GM21825 (cell line): ENCODE measurements around the gene RFX1.
"Not testable (repeated sequence)": the region's sequence is repeated elsewhere in the genome, so short reads cannot be mapped to it uniquely, and the experiment has no call there.

Experiments
- ATAC-seq: cut with Tn5 transposase; IDR thresholded peaks from one replicate; pipeline ENCODE4 v1.9.1; 2021; ENCODE audit warnings: mild to moderate bottlenecking, moderate library complexity; ENCODE audit not compliant: unreplicated experiment

The RFX1 gene

DNA sequence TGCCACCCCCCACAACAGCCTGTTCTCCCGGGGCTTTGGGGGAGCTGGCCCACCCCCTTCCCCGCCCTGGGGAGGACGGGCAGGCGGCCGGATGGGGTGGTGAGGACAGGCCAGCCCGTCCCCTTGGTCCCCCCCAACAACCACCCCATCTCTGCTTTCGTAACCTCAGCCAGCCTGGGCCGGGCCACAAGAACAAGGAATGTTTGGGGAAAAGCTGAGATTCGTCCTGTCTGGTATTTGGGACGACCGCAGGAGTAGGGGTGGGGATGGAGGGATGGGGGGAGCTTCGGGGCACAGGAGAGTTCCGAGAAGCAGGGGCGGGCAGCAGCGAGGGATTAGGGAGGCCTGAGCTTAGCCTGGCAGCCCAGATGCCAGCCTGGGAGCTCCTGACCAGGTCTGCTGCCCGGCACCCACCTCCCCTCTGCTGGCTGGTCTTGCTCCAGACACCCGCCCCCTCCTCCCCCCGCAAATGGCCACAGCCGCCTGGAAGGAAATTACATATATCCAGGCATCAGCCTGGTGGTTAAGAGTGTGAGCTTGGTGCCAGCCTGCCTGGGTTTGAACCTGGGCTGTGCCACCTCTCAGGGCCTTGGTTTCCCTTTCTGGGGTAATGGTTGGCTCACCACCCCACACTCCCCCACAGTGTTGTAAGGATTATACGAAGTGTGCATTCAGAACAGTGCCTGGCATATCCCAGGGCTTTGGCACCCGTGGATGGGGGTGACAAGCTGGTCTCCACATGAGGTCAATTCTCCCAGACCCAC is 67.6 kb downstream of the RFX1 start, which contains the start of gene PODNL1:
Gene PODNL1 (minus strand): TSS at position 117 of the 764 bp plus-strand sequence. CDS start 236 bp downstream, outside the sequence.
- no peak for ATAC-seq

DNA sequence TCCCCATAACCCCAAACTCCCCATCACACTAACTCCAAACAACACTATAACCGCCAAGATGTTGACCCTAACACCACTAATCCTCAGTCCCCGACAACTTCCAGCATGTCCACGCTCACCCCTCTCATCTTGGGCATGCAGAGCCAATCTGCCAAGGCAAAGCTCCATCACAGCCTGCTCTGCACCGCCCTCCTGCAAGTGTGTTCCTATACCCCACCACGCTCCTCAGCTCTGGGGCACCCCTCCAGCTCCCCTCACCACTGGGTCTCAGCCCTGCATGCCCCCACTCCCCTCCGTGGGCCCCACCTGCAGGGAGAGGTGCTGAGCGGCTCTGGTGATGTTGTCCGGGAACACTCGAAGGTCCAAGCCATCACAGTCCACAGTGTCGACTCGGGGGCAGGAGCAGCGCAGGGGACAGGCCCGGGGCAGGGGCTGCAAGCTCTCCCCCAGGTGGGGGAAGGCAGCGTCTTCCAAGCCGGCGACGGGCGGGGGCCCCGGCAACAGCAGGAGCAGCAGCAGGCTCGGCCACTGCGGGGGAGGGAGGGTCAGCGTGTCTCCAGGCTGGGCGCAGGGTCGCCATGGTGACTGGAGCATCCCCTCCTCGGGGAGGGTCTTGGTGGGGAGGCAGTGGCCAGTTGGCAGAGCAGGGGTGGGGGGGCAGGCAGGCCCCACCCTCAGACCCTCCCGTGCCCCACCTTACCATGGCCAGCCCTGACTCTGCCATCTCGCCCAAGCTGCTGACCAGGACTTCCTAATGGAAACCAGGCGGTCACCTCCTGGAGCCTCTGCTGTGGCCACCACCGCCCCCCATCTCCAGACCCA is 68.4 kb downstream of the RFX1 start:
- no peak for ATAC-seq

DNA sequence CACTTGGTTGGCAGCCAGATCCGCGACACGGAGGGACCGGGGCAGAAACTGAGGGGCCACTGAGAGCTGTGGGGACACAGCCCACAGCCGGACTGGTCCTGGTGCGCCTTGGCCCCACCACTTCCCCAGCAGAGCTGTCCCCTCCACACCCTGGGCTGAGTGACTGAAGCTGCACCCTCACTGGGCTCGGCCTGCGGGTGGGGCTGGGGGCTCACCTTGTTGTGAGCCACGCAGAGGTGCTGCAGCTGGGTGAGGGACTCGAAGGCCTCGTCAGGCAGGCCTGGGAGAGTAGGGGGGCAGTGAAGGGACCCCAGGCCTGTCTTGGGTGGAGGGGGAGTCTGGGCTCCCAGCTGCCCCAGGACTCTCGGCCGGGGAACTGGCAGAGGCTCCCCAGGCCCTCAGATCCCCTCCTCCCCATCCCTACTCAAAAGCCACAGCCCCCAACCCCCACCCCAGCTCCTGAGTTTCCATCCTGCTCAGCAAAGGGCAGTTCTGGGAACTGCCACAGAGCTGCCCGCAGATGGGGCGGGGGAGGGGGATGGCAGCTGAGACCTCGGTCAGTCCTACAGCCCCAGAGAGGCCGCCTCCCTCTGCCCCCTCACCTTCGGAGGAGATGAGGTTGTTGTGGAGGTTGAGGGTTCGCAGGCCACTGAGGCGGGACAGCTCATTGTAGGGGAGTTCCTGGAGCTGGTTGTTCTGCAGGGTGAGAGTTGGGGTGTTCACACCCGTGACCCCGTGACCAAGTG is 70.2 kb downstream of the RFX1 start:
- ATAC-seq, result no peak

DNA sequence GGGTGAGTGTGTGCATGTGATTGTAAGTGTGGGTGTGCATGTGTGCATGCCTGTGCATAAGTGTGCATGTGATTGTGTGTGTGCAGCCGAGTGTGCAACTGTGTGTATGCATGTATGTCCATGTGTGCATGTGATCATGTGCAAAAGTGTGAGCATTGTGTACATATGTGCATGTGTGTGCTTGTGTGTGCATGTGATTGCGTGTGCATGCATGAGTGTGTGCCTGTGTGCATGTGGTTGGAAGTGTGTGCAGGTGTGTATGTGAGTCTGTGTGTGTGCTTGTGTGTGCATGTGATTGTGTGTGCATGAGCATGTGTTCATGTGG is 71.4 kb downstream of the RFX1 start:
- no peak for ATAC-seq

DNA sequence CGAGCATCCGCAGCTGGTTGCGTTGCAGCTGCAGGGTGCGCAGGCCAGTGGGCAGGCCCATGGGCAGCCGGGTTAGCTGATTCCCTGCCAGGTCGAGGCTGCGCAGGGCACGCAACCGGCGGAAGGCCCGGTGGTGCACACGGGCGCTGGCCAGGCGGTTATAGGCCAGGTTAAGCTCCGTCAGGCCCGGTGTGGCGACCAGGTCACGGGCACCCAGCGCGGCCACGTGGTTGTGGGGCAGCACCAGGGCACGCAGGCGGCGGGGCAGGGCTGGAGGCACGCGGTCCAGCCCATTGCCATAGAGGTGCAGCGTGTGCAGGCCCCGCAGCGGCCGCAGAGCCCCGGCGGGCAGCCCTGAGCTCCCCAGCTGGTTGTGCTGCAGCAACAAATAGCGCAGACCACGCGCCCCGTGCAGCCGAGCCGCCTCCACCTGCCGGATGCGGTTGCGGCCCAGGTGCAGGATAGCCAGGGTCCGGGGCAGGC is 73.2 kb downstream of the RFX1 start:
- ATAC-seq, result no peak

DNA sequence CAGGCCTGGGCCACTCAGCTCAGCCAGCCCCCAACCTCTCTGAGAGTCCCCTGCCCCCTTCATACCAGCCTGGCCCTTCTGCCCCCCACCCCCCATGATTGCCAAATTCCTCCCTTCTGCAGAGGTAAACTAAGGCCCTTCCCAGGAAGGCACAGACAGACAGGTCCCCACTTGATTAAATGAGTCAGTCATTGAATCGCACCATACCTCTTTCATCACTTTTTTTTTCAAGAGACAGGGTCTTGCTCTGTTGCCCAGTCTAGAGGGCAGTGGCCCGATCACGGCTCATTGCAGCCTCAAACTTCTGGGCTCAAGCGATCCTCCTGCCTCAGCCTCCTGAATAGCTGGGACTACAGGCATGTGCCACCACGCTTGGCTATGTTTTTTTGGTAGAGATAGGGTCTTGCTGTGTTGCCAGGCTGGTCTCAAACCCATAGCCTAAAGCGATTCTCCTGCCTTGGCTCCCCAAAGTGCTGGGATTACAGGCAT is 73.9 kb downstream of the RFX1 start:
- ATAC-seq, result no peak

DNA sequence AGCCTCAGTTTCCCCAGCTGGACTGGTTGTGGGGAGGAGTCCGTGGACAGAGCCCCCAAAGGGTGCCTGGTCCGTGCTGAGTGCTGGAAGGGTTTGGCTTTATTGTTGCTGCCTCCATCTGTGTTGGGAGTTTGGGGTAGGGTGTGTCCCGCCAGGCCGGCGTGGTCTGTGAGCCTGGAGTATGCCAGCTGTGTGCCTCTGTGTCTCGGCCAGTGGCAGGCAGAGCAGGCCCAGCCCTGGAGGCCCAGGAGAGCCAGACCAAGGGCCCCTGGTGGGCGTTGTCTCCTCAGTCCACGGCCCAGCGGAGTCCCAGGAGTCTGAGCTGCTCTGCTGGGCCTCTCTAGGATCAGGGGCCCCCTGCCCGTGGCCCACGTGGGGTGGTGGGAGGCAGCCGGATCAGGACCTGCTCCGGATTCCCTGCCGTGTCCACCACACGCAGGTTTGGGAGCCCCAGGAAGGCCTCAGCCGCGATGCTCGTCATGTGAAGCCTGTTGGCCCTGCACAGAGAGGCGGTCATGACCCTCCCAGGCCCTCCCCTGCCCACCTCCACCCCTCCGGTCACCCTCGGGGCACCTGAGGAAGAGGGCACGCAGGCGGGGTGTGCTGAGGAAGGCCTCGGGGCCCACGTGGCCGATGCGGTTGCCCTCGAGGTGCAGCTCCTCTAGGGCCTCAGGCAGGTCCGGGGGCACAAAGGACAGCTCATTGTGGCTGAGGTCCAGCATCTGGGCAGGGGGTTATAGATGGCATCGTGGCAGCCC is 74.5 kb downstream of the RFX1 start:
- no peak for ATAC-seq

DNA sequence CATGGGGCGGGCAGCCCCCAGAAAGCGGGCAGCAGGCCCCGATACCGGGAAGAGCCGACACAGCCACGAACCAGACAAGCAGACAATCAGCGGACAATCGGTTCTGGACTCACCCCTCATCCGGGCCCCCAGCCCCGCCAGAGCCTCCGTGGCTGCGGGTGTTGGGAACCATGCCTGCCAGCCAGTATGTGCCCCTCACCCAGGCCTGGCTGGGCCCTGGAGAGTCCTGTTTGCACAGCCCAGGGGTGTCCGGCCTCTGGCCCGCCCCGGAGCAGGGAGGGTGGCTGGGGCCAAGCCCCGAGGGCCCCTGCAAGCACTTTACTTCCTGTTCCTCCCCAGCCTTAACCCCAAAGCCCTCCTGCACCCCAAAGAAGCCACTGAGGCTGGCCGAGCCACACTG is 75.7 kb downstream of the RFX1 start:
- no peak for ATAC-seq

DNA sequence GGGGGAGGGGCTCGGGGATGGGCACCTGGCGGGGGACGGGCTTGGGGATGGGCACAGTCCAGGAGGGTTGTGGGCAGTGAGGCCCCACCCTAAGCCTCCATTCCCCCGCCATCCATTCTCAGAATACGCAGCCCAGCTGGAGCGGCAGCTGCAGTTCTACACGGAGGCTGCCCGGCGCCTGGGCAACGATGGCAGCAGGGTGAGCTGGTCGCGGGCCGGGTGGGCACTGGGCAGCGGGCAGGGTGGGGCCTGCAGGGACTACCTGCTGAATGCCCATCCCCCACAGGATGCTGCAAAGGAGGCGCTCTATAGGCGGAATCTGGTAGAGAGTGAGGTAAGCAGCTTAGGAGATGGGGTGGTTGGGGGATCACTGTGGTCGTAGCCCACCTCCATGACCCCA is 76.2 kb downstream of the RFX1 start:
- ATAC-seq, result no peak

DNA sequence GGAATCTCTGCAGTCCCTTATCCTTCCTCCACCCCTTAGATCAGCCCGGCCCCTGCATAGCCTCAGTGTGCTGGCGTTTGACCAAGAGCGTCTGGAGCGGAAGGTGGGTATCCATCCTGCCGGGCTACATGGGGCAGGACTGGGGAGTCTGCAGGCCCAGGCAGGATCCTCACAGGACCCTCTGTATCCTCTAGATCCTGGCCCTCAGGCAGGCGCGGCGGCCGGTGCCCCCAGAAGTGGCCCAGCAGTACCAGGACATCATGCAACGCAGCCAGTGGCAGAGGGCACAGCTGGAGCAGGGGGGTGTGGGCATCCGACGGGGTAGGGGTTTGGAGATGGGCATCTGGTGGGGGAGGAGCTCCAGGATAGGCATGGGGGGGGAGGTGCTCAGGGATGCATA is 76.8 kb downstream of the RFX1 start:
- no peak for ATAC-seq

DNA sequence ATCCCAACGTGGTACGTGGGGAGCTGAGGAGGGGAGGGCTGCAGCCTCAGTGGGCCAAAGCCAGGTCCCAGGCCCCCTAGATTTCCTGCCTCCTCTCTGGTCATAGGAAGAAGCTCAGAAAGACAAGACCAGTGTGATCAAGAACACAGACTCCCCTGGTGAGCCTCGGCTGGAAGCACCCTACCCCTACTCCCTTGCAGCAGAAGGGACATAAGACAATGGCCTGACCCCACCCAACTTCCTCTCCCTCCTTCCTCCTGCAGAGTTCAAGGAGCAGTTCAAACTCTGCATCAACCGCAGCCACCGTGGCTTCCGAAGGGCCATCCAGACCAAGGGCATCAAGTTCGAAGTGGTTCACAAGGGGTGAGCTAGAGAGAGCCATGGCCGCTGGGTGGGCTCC is 79.4 kb downstream of the RFX1 start:
- no peak for ATAC-seq

DNA sequence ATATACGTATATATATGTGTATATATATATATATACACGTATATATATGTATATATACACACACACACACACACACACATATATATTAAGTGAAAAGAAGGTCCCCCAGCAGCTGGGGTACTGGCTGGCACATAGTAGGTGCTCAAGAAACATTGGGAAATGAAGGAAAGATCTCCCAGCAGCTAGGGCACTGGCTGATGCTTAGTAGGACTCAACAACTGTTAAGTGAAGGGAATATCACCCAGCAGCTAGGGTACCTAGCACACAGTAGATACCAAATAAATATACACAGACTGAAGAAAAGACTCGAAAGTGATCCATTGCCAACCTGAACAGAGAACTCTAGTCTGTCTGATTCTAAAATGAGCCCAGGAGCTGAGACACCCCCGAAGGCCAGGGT is 80.1 kb downstream of the RFX1 start:
- no peak for ATAC-seq

DNA sequence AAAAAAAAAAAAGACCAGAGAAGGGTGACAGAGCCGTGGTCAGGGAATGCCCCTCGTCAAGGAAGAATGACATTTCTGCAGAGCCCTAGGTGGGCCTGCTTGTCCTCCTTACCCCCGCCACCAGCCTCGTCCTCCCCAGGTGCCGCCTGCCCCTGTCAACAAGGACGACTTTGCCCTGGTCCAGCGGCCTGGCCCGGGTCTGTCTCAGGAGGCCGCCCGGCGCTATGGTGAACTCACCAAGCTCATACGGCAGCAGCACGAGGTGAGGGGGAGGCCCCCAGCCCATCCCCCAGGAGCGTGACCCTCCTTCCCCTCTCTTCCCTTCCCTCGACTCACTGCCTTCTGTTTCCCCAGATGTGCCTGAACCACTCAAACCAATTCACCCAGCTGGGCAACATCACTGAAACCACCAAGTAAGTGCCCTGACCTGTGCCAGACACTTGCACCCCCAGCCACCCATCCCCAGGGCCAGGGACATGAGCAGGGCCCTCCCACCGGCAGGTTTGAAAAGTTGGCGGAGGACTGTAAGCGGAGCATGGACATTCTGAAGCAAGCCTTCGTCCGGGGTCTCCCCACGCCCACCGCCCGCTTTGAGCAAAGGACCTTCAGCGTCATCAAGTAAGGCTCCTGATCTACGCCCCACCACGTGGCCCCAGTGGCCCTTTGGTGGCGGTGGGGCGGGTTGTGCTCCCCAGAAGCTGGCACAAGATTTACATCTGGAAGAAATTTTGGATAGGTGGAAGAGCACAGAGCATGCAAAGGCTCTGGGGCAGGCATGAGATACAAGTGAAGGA is 82.7 kb downstream of the RFX1 start:
- no peak for ATAC-seq

DNA sequence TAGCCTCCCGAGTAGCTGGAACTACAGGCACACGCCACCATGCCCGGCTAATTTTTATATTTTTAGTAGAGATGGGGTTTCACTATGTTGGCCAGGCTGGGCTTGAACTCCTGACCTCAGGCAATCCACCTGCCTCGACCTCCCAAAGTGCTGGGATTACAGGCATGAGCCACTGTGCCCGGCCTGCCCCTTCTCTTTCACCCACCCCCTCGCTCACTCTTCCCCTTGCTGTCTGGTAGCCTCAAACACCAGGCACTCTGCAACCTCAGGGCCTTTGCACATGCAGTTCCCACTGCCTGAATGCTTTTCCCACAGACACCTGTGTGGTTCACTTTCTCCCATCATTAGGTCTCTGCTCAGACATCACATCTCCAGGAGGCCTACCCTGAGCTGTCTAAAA is 84.0 kb downstream of the RFX1 start:
- not testable (repeated sequence) for ATAC-seq

DNA sequence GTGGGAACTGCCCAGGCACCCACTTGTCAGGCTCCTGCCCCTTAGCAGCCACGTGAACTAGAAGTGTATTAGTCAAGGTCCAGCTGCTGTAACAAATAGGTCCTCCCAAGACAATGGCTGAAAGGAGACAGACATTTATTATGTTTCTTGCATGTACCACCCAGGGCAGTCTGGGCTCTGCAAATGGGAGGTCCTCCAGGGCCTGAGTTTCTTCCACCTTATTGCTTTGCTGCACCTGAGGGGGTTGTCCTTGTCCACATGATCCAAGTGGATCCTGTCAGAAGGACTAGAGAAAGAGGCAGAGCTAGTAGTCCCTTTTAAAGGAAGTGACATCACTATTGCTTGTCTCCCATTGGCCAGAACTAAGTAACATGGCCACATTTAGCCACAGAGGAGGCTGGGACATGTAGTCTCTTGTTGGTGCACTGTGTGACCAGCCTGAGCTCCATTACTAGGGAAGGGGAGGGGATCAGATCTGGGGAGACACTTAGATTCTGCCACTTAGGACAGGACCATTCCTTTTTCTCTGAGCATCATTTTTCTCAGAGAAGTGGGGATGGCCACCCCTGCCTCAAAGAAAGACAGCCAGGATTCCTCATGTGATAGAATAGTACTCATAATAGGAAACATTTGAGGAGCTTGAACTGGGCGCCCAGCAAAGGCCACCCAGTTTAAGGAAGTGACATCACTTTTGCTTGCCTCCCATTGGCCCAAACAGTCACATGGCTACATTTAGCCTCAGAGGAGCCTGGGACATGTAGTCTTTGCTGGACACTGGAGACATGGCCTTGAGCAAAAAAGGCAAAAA is 85.0 kb downstream of the RFX1 start:
- ATAC-seq, result no peak

DNA sequence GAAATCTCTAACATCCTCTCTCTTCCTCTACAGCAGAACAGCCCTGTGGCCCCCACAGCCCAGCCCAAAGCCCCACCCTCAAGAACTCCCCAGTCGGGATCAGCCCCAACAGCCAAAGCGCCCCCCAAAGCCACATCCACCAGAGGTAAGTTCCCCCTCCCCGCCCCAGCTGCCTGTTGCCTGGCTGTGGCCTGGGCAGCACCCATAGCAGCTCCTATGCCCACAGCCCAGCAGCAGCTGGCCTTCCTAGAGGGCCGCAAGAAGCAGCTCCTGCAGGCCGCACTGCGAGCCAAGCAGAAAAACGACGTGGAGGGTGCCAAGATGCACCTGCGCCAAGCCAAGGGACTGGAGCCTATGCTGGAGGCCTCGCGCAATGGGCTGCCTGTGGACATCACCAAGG is 85.6 kb downstream of the RFX1 start:
- no peak for ATAC-seq

DNA sequence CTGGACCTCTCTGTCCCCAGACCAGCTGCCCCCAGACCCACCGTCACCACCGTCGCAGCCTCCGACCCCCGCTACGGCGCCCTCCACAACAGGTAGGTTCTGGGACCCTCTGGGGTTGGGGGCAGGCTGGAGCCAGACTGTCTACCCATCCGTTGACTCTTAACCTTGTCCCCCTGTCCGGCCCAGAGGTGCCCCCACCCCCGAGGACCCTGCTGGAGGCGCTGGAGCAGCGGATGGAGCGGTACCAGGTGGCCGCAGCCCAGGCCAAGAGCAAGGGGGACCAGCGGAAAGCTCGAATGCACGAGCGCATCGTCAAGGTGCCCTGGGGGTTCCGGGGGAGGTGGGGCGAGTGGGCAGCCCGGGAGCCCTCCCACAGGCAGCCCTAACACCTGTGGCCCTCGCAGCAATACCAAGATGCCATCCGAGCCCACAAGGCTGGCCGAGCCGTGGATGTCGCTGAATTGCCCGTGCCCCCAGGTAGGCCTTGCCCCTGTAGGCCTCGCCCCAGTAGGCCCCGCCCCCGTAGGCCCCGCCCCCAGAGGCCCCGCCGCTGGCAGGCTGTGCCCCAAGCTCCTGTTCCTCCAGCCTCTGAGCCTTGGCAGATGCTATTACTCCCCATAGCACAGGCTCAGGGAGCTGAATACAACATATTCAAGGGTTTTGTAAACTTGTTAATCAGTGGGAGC is 87.3 kb downstream of the RFX1 start:
- no peak for ATAC-seq

DNA sequence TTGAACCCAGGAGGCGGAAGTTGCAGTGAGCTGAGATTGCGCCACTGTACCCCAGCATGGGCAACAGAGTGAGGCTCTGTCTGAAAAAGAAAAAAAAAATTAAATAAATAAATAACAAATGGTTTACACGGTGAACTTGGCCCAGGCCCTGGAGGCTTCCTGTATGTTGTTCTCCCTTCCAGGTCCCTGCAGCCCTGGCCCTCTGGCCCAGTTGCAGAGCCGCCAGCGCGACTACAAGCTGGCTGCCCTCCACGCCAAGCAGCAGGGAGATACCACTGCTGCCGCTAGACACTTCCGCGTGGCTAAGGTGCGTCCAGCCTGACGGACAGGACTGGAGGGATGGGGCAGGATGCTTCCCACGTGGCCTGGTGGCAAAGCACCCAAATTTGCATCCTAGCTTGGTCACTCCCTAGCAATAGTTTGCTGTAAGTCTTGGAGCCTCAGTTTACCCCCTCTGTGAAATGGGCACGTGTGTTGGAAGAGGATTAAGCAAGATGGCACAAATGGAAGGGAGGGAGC is 88.2 kb downstream of the RFX1 start:
- ATAC-seq, result no peak
